AG09319 (cell line): Measurements from ENCODE around the gene KRTAP9-7.
"Not testable (repeated sequence)": the region's sequence is repeated elsewhere in the genome, so short reads cannot be mapped to it uniquely, and the experiment has no call there.

Source experiments
- DNase-seq: peaks from one replicate; pipeline ENCODE4 v3.0.0-alpha.2; 2010; ENCODE audit warnings: low read depth; ENCODE audit errors: extremely low read depth
- CTCF ChIP-seq: IDR thresholded peaks from 2 replicates; pipeline ENCODE4 v1.5.1; 2011; ENCODE audit warnings: low read depth, mild to moderate bottlenecking, inconsistent platforms, low read length, moderate library complexity

The KRTAP9-7 gene

GRCh38 chr17:41267711-41268110 is 7.8 kb upstream of the KRTAP9-7 start:
- no peak for TF ChIP-seq CTCF
- no peak for DNase-seq

- DNase-seq: not testable (repeated sequence)
Measured at GRCh38 chr17:41271323-41271722, 4.2 kb upstream of the KRTAP9-7 start.

- TF ChIP-seq CTCF: no peak
- no peak for DNase-seq
Measured at GRCh38 chr17:41271858-41272257, 3.6 kb upstream of the KRTAP9-7 start.

- DNase-seq: no peak
- no peak for TF ChIP-seq CTCF
Measured at GRCh38 chr17:41278176-41278955, 2.9 kb downstream of the KRTAP9-7 start.

- DNase-seq: no peak
- no peak for TF ChIP-seq CTCF
Measured at GRCh38 chr17:41284043-41284442, 8.5 kb downstream of the KRTAP9-7 start.

GRCh38 chr17:41284546-41284945 is 9.0 kb downstream of the KRTAP9-7 start:
- no peak for DNase-seq
- no peak for TF ChIP-seq CTCF

- TF ChIP-seq CTCF: no peak
- DNase-seq: no peak
Measured at GRCh38 chr17:41287050-41287449, 11.6 kb downstream of the KRTAP9-7 start.

GRCh38 chr17:41294016-41294415 is 18.5 kb downstream of the KRTAP9-7 start:
- TF ChIP-seq CTCF: no peak

More at GRCh38 chr17:41294016-41294415, 18.5 kb downstream of the KRTAP9-7 start:
- DNase-seq: no peak
